T-helper 9 cell (primary cell): ENCODE data around the gene IL2RA.

Experiments used
- DNase-seq: peaks from one replicate; pipeline ENCODE4 v3.0.0-alpha.2; 2020

Gene IL2RA

GRCh38 chr10:6037422-6037821 lies 24.7 kb downstream of the IL2RA start:
- no peak for DNase-seq

DNA sequence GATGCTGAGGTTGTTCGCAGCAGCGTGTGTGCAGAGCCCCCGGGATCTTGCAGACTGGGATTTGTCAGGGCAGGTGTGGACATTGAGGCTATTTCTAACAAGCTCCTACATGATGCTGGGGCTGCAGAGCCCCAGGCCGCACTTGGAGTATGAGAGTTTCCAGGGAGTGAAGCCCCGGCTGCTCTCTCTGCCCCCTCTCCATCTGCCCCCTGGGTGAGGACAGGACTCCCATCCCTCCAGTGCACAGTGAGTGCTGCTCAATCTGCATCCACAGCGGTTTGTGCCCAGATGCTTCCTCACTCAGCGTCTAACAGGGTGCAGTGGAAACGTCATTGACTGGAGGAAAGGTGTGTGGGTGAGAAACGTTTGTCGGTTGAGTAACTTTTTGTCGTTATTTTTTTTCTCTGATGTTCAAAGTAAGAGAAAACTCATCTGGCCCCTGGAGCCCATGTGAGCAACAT lies 25.3 kb downstream of the IL2RA start:
- DNase-seq: no peak

- no peak for DNase-seq
These were observed 26.1 kb downstream of the IL2RA start for GRCh38 chr10:6035931-6036575.

- DNase-seq: no peak
These were observed 26.9 kb downstream of the IL2RA start for GRCh38 chr10:6035101-6035834.

DNA sequence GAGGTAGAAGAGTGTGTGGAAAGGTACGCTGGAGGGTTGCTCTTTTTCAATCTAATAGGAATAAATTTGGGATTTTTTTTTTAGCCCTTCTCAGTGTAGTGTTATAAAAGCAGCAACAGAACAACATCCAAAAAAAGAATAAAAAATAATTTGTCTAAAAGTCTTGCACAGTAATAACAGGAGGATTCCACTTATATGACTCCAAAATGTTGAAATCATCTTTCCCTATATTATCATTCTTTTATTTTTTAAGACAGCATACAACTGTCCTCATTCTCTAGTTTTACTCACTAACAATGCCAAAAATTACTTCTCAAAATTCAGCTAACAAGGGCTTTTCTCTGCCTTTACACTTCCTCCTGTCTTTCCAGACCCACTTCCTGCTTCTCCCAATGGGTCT lies 27.8 kb downstream of the IL2RA start:
- DNase-seq: no peak

GRCh38 chr10:6033954-6034353 lies 28.2 kb downstream of the IL2RA start:
- DNase-seq: no peak

- DNase-seq: no peak
These were observed 31.2 kb downstream of the IL2RA start for GRCh38 chr10:6030940-6031339.

- DNase-seq: no peak
These were observed 31.9 kb downstream of the IL2RA start for GRCh38 chr10:6030217-6030616.

DNA sequence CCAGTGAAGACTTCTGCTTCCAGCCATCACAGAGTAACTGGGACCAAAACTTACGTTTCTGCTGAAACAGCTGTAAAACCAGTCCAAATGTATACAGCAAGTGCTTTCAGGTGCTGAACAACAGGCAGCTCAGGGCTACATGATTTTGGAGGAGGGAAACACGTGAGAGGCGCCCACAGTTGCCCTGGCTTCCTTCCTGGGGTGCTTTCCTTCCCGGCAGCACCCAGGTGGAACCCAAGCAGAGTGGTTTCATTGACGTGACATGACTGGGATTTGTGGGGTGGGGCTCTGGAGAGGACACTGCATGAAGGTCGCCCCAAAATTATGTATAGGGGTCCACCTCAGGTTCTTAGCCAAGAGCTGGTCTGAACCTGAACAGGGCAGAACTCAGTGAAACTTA lies 34.2 kb downstream of the IL2RA start:
- DNase-seq: no peak

DNA sequence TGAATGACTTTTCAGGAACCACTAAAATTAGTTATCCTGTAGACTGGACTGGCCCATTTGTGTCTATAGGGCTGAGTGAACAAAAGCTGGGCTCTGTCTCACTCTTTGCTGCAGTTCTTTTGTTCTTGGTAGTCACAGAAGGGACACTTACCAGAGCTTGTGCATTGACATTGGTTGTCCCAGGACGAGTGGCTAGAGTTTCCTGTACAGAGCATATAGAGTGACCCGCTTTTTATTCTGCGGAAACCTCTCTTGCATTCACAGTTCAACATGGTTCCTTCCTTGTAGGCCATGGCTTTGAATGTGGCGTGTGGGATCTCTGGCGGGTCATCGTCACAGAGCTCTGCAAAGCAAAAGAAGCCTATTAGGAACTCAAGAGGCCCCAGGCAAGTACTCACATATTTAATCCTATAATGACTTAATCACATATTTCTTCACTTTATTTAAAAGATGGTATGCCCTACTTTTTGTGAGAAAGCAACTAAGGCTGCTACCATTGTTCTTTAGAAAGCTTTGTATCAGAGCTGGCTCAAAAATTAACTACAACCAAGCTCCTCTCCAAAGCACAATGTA lies 36.4 kb downstream of the IL2RA start:
- DNase-seq: no peak

- DNase-seq: no peak
These were observed 37.9 kb downstream of the IL2RA start for GRCh38 chr10:6024334-6024682.

DNA sequence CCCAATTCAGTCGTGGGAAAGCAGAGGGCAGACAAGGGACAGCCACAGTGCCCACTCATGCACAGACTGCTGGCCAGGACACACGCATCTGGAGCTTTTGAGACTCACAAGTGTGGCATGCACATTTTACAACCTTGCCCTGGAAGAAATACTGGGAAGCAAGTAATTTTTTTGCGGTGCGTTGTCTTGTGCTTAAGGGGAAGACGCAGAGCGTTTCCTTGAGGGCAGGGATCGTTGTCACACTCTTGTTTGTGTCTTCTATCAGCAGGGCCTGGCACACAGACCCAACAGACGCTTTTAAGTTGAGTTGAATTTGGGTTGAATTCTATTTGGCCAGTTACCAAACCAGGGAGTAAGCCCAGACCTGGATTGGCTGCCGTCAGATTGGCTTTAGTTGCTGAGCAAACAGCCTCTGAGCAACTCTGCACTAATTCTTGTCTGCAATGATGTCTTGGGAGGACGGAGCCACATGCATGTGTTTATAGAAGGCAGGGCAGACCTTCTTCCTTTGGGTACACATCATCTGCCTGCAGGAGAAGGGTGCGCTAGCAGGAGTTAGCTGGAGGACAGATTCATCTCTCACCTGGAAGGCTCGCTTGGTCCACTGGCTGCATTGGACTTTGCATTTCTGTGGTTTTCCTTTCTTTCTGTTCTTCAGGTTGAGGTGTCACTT lies 38.4 kb downstream of the IL2RA start:
- no peak for DNase-seq

DNA sequence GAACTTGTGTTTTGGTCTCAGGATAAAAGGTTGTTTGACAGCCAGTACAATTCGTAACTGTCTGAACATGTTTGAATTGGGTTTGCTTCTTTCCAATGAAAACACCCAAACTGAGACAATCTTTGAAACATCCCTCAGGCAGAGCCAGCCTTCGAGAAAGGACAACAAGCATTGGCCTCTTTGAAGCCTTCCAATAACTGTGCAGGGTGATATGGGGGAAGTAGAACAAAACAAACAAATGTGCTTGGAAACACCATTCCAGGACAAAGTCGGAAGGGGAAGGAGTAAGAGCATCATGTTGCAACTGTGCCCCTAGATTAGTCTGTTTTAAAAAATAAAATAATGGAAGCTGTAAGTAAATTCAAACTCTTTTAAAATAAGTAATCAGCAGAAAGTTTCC lies 39.5 kb downstream of the IL2RA start:
- DNase-seq: no peak

- no peak for DNase-seq
These were observed 41.3 kb downstream of the IL2RA start for GRCh38 chr10:6020826-6021225.

DNA sequence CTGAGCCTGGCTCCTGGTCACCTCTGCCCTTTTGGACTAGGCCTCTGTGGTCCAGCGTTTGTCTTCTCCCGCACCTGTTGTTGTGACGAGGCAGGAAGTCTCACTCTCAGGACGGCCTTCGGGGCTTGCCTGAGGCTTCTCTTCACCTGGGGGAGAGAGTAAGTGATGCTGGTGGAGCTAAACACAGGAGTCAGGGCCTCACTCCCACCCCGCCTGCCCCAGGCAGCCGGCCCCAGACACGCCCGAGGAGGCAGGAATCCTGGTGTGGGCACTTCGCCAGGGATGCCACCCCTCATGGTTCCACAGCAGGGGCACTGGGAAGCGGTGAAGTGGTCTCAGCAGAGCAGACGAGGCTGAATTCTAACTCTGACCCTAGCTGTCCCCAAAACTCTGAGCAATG lies 42.4 kb downstream of the IL2RA start:
- no peak for DNase-seq

- no peak for DNase-seq
These were observed 43.0 kb downstream of the IL2RA start for GRCh38 chr10:6019010-6019782.

- DNase-seq: no peak
These were observed 43.7 kb downstream of the IL2RA start for GRCh38 chr10:6018422-6018821.

DNA sequence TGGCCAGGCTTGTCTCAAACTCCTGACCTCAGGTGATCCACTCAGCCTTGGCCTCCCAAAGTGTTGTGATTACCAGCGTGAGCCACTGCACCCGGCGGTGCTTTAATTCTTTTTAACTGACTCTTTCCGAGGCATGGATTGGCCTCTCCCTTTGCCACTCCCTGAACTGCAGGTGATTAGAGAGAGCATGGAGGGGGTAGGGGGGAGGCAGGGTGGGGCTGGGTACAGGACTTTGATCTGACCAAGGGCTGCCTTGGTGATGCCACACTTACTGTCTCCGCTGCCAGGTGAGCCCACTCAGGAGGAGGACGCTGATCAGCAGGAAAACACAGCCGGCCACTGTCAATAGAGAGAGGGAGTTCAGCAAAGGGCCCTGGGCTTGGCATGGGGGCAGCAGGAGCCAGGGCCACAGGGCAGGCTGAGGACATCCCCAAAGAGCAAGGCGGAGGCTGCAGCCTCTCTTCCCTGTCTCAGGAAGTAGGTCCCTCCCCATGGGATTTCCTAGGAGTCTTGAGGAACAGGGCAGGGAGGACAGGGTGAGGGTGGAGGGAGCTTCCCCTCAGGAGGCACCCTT lies 44.3 kb downstream of the IL2RA start:
- DNase-seq: no peak

GRCh38 chr10:6014241-6014761 lies 47.9 kb downstream of the IL2RA start:
- peak; percentile 47 for DNase-seq

DNA sequence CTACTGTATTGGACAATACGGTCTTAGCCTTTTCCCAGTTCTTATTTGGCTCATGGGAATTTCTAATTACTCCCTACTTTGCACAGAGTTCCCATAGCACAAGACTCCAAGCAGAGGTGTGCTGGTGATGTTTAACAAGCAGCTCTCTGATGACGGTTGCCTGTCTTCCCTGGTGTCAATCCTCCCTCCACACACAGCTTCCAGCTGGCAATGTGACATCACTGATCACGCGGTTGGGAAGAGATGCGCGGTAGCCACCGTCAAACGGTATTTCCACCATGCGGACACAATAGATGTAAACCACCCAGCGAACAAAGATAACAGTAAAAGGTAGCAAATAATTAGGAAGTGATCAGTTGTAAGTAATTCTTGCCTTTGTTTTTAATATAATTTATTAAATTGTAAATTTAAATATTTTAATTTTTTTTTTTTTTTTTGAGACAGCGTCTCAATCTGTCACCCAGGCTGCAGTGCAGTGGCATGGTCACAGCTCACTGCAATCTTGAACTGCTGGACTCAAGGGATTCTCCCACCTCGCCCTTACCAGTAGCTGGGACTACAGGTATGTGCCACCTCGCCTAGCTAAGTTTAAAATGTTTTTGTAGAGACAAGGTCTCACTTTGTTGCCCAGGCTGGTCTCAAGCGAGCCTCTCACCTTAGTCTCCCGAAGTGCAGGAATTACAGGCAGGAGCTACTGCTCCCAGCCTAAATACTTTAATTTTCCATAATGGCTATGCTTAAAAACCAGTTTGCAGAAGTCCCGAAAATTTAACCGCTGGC lies 48.6 kb downstream of the IL2RA start:
- DNase-seq: no peak

GRCh38 chr10:6012121-6012905 lies 49.9 kb downstream of the IL2RA start:
- DNase-seq: no peak
